ENCODE data around the gene SSTR3.

DNA sequence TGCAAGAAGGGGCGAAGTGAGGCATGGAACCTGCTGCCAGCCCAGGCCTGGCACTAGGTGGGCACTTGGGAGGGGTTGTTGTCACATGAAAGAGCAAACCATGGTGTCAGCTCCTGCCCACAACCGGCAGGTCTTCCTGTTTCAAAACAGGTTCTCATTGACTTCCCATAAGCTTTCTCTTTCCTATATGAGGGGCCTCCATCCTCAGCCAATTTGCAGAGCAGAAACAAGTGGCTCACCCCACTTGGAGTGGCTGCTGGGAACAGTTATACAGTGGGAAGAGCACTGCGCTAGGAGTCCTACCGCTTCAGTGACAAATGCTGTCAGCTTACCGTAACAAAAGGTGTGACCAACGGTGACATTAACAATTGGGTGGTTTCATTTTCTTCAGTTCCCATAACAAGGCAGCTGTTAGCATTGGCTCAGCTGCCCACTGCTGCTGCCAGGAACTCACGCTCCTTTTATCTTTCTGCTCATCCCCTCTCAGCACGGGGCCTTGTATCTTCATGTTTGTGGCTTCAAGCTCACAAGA is 10.2 kb upstream of the SSTR3 start:
- no peak for TF ChIP-seq SMC3 (conservative IDR thresholded peaks at IDR 0.05; ENCODE audit: poor library complexity)
- no peak for TF ChIP-seq TAF1 (IDR thresholded peaks at IDR 0.05; ENCODE audit: low read depth)
- TF ChIP-seq, protein P1, sequence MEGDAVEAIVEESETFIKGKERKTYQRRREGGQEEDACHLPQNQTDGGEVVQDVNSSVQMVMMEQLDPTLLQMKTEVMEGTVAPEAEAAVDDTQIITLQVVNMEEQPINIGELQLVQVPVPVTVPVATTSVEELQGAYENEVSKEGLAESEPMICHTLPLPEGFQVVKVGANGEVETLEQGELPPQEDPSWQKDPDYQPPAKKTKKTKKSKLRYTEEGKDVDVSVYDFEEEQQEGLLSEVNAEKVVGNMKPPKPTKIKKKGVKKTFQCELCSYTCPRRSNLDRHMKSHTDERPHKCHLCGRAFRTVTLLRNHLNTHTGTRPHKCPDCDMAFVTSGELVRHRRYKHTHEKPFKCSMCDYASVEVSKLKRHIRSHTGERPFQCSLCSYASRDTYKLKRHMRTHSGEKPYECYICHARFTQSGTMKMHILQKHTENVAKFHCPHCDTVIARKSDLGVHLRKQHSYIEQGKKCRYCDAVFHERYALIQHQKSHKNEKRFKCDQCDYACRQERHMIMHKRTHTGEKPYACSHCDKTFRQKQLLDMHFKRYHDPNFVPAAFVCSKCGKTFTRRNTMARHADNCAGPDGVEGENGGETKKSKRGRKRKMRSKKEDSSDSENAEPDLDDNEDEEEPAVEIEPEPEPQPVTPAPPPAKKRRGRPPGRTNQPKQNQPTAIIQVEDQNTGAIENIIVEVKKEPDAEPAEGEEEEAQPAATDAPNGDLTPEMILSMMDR (IDR thresholded peaks at IDR 0.05; ENCODE audit: poor library complexity, severe bottlenecking), result no peak
- TF ChIP-seq REST (IDR thresholded peaks at IDR 0.05; ENCODE audit: borderline replicate concordance), result no peak

All from neural cell (in vitro differentiated cells).